Right renal cortex interstitium (tissue), 3 donors: ENCODE measurements around the gene RFT1. TPM values are rescaled to one million over a fixed set of nuclear protein-coding genes. Genes with fewer than 3 reads are reported as not detected.

Experiments used
- DNase-seq, 3 donors: peaks; one replicate each; pipeline ENCODE4 v3.0.0-alpha.2; 2013; ENCODE audit warnings: low read depth in 3 of 3, low spot score in 2 of 3
- polyA plus RNA-seq, 3 donors: library from polyadenylated mRNA; unstranded; fragments of 120-200 nt; gene quantifications; one replicate each; pipeline ENCODE4 v1.2.1, GENCODE V29; 2013; ENCODE audit not compliant: insufficient read length in 3 of 3

Gene RFT1, protein sequence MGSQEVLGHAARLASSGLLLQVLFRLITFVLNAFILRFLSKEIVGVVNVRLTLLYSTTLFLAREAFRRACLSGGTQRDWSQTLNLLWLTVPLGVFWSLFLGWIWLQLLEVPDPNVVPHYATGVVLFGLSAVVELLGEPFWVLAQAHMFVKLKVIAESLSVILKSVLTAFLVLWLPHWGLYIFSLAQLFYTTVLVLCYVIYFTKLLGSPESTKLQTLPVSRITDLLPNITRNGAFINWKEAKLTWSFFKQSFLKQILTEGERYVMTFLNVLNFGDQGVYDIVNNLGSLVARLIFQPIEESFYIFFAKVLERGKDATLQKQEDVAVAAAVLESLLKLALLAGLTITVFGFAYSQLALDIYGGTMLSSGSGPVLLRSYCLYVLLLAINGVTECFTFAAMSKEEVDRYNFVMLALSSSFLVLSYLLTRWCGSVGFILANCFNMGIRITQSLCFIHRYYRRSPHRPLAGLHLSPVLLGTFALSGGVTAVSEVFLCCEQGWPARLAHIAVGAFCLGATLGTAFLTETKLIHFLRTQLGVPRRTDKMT
- 10 to 100 TPM; 24.7 to 28.6 (median 27.6) TPM for polyA plus RNA-seq

DNA sequence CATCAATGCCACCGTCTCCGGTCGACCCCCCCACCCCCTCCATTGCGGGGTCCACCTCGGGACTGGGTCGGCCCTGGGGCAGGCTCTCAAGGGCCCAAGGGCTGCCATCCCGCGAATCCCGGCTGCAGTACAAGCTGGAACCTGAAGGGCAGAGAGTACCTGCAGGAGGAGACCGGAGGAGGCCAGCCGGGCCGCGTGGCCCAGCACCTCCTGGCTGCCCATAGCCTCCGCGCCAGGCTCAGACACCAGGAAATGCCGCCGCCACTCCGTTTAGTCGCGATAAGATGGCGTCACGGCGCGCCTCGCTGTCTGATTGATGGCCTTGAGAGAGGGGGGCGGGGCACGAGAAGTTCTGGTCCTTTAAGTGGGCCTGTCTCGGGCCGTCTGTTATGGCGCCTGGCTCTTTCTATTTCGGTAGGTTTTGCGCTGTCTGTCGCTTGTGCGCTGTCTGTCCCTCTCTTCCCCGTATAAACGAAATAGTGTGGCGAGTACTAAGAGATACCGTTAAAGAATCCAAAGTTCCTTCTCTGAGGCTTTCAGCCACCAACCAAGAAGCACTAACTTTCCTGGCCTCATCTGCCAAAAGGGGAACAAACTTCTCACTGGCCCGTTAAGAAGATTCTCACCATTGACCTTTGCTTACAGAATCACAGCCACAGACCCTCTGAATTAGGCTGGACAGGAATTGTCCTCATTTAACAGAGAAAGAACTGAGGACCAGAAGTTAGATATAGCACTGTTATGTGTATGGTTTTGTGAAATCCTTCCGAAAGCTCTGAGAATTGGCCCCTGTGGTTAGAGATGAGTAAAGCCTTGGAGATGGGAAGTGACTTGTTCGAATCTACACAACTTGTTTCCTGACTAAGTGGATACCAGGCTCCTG is at the start of gene RFT1:
RFT1 (minus strand) TSS at position 257 of the 883 bp plus-strand sequence; CDS start at position 222, 35 bp downstream.
- DNase-seq, result peak; percentile 90 to 93 (median 91)

DNA sequence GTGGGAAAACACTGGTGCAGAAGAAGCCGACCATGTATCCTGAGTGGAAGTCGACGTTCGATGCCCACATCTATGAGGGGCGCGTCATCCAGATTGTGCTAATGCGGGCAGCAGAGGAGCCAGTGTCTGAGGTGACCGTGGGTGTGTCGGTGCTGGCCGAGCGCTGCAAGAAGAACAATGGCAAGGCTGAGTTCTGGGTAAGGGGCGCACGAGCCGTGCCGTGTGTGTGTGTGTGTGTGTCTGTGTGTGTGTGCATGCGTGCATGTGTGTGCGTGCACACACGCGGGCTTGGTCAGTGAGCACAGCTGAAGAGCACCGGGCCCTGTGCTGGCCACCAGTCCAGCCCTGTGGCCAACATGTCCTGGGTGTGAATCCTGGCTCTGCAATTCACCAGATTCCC is 49.3 kb upstream of the RFT1 start:
- no peak for DNase-seq

DNA sequence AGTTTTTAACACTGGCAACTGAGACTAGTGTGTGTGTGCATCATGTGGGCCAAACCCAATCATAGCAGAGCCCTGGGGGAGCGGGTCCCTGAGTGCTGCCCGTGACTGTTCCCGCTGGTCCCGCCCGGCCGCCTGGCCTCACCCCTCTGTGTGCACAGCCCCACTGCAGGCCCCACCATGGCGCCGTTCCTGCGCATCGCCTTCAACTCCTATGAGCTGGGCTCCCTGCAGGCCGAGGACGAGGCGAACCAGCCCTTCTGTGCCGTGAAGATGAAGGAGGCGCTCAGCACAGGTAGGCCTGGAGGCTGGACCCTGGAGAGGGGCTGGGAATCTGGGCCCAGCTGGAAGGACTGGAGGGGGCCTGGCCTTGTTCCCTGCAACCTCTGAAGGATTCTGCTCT is 48.0 kb upstream of the RFT1 start:
- DNase-seq, result no peak

DNA sequence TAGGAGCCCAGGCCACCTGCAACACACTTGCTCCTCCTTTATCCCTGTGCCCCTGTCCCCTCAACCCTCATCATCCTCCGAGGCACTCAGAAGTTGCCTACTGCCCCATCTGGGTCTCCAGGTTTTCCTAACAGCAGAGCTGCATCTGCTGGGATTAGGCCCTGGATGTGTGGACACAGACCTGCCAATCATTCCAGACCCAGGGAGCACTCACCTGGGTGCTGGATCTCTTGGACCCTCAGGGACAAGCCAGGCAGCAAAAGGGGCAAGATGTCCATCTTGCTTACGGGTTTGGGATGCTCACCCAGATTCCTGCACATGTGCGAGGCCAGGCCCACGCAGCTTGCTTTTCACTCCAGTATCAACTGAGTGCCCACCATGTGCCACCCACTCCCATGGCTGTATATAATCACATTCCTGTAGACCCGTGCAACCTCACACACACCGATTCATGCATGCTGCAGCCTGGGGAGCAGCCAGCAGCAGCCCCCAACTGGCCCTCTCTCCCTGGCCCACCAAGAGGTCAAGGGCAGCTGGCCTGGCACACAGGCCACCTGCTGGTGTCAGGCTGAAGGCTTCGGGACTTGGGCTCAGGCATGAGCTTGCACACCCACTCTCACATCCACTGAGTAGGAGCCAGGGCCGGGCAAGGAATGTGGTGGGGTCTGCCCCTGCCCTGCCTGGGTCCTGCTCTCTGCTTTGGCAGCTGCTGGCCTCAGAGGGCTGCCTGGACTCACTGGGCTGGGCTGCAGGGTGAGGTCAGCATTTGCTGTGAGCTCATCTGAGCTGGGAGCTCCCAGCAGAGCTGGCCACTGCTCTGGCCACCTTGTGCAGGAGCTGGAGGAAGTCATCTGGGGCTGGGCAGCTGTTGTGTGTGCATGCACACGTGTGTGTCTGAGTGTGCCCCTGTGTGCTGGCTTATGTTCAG is 45.6 kb upstream of the RFT1 start:
- no peak for DNase-seq

DNA sequence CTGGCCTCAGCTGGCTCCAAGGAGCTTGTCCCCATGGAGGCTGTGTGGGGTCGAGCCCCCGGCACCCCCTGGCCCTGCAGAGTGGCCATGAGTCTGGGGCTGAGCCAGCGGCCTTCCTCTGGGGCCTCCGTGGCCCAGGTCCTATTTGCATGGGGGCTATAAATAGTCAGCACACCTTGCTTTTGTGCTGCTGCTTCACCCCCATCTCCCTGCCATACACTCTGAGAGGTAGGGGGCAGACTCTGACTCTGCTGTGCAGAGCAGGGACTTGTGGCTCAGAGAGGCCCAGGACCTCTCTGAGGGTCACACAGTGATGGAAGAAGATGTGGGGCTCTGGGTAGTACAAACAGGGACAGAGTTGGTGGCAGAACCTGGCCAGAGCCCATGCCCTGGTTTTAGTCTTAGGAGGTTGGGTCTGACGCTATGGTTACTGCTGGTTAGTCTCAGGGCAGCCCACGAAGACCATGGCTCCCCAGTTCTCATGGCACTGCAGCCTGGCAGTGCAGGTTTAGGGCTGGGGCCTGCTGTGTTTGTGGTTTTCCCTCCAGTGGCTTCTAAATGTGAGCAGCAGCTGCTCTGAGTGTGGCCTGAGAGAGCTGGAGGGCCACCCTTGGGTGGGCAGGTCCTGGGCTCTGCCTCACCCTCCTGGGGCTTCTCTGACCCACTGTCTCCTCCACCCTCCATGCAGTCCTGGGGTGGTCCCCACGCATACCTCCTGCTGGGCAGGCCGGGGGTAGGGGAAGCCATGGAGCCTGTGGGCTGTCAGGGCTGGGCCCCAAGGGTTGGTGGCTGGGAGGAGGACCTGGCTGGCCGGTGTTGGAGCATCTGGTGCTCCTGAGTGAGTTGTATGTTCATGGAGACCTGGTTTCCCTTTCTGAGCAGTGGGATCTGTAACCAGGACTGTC is 44.4 kb upstream of the RFT1 start:
- no peak for DNase-seq

DNA sequence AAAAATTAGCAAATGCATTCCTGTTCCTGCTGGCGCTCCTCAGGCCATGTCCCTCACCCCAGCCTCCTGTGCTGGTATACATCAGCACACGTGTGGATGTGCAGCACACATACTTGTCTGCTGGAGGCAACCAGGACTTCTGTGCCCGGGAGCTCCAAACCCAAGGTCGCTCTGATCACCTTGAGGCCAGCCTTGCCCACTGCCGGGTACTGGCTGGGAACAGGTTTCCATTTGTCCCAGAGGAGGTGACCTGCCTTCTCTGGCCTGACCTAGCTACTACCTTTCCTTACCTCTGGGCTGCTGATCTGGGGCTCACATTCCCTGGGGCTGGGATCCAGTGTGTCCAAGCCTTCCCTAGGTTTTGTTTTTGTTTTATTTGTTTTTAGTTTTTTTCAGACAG is 42.9 kb upstream of the RFT1 start:
- DNase-seq, result no peak

DNA sequence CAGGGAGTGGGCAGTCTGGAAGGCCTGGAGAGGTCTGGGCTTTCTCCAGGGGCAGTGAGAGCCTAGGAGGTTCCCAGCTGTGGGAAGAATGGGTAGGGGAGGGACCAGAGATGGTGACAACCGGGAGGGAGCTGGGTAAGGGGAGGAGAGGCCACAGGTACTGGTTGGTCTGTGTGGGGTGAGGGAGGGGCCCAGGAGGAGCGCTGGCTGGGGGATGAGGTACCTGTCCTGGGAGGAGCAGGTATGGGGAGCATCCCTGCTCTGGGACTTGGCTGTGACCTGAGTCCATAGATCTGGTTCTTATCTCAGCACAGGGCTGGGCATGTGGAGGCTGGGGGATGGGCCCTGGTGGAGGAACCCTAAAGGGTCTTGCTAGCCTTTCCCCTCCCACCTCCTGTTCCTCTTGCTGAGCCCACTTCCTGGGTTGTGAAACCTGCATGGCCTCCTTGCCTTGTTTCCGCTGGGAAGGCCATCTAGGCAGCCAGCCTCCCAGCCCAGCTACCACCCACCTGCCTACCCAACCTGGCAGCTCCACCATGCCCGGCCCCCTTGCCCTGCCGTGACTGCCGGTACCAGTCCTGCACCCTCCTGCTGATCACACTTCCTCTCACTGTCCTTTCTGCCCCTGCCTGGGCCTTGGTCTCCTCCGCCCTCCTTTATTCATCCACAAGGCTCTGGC is 41.7 kb upstream of the RFT1 start:
- no peak for DNase-seq

DNA sequence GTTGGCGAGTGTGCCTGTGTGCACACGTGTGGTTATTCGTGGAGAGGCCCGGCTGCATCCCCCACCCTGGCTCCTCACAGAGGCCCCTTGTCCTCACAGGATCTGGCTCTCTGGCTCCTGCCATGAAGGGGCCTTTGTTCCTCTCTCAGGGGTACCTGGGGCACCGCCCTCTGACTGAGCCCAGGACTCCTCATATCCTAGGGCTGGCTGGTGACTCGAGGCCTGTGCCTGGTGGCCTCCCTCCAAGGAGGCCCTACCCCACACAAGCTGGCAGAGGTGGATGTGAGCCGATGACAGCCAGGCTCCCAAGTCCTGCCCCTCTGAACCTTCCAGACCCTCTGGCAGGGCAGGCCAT is 40.8 kb upstream of the RFT1 start:
- DNase-seq, result no peak

DNA sequence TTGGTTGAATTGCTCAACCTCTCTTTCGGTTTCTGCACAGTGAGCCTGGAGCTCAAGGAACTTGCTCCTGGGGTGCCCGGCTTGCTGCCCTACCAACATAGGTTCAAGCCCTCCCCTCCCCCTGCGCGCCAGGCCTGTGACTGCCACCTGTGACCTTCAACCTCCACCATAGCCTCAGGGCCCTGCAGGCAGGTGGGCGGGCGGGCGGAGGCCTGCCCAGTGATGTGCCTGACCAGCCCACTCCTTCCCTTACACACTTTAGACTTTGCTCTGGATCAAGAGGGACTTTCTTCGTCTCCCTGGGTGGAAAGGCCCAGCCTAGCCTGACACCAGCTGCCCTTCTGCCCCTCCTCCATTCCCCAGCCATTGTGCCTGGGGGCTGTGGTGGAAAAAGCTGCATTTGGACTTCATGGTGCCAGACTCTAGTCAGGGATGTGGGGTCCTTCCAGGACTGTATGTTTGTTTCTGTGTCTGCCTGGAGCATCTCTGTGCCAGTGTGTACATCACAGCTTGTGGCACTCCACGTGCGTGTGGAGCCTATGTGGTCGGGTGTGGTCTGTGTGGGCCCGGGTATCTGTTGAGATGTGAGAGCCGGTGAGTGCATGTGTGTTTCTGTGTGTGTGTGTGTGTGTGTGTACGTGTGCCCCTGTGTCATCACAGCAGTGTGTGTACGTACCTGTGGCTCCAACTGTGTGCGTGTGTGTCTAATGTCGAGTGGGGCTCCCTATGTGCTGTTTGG is 40.3 kb upstream of the RFT1 start:
- DNase-seq, result no peak

DNA sequence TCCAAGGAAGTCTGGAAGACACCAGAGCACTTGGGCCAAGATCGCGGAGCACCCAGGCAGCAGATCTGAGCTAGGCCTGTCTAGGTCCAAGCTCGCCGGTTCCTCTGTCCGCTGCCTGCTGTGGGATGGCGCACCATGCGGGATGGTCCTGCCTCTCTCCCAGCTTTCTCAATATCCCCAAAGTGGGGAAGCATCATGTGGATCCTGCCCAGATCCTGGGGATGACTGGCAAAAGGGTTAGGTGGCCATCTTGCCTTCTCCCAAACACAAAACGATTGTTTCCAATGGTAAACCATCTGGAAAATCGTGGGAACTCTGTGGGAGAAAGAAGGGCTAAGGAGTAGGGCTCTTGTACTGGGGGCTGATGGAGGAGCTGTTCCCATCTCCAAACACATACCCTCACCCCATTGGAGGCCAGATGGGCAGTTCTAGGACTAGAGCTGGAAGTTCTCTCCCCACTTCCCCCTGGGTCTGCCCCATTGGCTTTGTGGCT is 39.6 kb upstream of the RFT1 start:
- no peak for DNase-seq

DNA sequence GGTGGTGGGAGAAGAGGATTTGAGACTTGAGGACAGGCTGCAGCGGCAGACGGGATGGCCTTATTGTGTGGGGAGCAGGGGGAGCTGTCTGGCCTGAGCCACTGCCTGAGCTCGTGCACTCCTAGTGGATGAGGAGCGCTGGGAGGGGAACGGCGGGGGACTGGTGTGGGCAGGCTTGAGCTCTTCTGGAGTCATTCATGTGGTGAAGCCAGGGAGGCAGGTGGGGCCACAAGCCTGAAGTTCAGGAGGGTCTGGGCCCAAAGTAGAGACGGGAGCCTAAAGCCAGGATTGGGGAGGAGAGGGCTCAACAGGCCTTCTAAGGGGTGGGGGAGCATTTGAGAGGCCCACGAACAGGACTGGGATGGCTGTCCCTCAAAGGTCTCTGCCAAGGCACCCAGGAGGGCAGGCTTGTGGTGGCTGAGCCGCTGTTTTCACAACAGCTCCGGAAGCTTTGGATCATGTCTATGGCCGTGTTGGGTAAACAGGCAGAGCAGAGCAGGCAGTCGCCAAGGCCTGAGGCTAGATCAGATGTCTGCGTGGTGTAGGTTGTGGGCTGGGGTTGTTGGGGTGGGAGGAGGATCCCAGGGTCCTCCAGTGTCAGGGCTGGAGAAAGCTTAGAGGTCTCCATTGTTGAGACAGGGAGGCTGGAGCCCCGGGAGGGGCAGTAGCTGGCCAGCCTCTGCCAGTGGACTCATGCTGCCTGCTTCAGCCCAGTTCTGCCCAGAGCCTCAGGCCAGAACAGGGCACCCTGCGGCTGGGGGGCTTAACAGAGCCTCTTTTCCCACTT is 39.0 kb upstream of the RFT1 start:
- no peak for DNase-seq

DNA sequence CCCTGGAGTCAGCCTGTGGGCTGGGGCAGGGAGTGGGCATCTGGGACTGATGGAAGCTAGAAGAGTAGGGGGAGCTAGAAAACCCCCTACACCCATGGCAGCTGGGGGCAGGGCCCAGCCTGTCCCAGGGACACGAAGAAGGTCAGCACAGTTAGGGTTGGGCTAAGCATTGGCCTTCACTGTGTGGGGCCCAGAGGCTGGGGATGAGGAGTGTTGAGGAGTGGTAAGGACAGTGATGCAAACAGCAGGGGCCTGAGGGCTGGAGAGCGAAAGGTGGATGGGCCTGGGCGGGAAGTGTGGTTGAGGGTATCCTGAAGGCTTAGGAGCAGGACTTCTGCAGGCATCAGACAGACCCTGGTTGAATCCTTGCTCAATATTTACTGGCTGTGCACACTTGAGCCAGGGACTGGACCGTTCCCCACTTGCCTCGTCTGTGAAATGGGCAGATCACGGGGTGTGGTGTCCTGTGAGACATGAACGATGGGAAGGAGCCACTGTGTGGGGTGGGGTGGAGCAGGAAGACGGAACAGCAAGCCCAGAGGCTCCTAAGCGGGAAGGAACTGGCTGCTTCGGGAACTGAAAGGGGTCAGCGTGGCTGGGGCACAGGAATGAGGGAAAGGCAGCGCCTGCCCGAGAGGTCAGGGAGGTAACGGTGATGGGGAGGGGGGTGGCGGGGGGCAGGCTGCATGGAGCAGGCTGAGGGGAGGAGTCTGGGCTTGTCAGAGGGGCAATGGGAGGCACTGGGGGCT is 38.1 kb upstream of the RFT1 start:
- no peak for DNase-seq

DNA sequence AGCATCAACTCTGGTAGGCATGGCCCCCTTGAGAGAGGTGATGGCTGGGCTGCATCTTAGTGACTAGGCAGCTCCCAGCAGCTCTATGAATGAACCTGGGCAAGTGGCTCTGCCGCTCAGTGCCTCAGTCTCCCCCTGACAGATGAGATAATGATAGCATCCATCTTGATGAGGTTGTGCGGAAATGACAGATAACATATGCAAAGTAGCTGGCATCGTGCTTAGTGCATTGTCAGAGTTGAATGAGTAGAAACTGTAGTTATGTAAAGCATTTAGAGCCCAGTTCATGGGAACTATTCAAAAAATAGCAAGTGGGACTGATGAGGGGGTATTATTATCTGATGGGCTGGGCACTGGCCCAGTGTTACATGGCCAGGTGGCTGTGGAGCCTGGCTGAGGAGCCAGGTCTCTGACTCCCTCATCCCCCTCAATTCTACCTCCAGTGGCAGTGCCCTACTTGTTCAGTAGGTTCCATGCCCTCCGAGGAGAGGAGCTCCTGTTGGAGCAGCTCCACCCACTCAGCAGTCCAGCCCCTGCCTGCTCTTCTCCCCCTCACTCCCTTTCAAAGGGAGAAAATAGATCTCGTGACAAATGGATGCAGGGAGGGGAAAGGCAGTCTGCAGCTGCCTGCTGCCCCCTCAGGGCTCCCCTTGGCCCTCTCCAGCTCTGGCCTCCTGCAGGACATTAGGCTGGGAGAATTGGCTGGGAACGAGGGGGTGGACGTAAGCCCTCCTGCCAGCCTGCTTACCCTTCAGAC is 37.4 kb upstream of the RFT1 start:
- DNase-seq, result no peak

DNA sequence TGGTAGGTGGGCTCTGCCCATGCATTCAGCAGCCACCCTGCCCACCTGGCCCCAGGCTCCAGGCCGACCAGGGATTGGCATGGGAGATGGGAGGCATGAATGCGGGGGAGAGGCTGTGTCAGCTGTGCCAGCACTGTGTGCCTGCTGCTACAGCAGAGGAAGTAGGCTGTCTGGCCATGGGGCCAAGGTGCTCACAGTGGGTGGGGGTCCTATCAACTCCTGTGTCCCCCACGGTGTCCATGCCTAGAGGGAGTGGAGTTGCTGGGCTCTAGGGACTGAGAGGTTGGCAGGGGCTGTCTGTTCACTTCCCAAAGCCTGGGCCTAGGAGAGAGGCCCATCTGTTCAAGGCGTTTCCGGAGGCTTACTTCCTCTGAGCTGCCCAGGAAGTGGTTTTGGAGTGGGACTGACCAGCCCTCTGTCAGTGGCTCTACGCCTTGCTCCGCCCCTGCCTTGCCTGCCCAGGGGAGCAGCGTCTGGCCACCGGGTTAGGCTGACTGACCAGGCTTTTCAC is 36.6 kb upstream of the RFT1 start:
- no peak for DNase-seq

DNA sequence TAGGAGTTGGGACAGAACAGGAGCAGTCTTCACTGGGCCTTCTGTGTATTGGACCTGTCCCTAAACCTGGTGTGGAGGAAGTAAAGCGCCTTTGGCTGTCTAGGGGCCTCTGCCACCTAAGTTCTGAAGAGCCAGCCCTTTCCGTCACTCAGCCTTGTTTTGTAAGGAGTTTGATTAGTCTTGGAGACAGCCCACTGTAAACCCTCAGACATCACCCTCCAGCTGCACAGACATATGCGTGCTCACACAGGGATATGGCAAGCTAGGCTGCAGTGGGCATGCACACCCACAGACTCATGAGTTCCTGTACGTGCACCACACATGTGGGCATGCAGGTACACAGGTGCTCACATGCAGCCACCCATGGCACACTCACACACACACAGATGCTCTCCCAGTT is 36.0 kb upstream of the RFT1 start:
- no peak for DNase-seq

DNA sequence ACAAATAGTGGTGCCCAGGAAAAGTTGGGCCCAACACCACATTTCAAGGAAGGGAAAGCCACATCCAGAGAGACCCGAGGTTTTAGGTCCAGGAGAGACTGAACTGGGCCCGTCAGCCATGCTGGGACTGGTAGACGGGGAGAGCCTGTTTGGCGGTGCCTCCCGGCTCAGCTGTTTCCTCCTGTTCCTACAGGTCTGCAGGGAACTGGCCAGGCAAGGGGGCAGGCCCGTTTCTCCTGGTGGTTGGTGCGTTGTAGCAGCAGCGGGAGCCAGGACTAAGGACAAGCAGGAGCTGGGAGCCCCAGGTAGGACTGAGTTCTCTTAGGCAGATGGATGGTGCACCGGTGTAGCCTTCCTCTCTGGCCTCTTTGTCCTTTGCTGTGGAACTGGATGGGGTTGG is 34.7 kb upstream of the RFT1 start:
- no peak for DNase-seq
